Fibroblast of the aortic adventitia (primary cell): ENCODE measurements around the gene PODN. TPM values are rescaled to one million over a fixed set of nuclear protein-coding genes. Genes with fewer than 3 reads are reported as not detected.

Source experiments
- DNase-seq: peaks from one replicate; pipeline ENCODE4 v3.0.0-alpha.2; 2010; ENCODE audit warnings: low read depth
- H3K4me3 ChIP-seq: 2 replicates; pipeline ENCODE4 v1.5.1; 2011; ENCODE audit warnings: low read depth, mild to moderate bottlenecking, control low read depth, low read length, moderate library complexity
- total RNA-seq: library from RNA; depleted of rRNA; stranded (reverse); fragments of >200 nt; gene quantifications from 2 replicates; pipeline ENCODE4 v1.2.3, GENCODE V29; 2012; ENCODE audit warnings: low replicate concordance
- TF ChIP-seq, protein P1 (sequence below): IDR thresholded peaks from 2 replicates; pipeline ENCODE4 v1.5.1; 2011; ENCODE audit warnings: mild to moderate bottlenecking, low read length, control low read depth, inconsistent platforms; ENCODE audit not compliant: insufficient read depth

The PODN gene
- total RNA-seq, 1 donor, result 47.5 TPM

GRCh38 chr1:53107570-53108322 lies 45.7 kb downstream of the PODN start:
- TF ChIP-seq, protein P1, sequence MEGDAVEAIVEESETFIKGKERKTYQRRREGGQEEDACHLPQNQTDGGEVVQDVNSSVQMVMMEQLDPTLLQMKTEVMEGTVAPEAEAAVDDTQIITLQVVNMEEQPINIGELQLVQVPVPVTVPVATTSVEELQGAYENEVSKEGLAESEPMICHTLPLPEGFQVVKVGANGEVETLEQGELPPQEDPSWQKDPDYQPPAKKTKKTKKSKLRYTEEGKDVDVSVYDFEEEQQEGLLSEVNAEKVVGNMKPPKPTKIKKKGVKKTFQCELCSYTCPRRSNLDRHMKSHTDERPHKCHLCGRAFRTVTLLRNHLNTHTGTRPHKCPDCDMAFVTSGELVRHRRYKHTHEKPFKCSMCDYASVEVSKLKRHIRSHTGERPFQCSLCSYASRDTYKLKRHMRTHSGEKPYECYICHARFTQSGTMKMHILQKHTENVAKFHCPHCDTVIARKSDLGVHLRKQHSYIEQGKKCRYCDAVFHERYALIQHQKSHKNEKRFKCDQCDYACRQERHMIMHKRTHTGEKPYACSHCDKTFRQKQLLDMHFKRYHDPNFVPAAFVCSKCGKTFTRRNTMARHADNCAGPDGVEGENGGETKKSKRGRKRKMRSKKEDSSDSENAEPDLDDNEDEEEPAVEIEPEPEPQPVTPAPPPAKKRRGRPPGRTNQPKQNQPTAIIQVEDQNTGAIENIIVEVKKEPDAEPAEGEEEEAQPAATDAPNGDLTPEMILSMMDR, result no peak
- H3K4me3 ChIP-seq, result no peak overlapping the region
- peak; percentile 50 for DNase-seq

GRCh38 chr1:53108646-53109580 lies 46.9 kb downstream of the PODN start:
- peak; percentile 68 for DNase-seq

GRCh38 chr1:53110370-53111072 lies 48.5 kb downstream of the PODN start:
- peak; percentile 72 for DNase-seq
- H3K4me3 ChIP-seq, result no peak overlapping the region
- TF ChIP-seq, protein P1, result no peak

More at GRCh38 chr1:53108646-53109580, 46.9 kb downstream of the PODN start:
- no peak overlapping the region for H3K4me3 ChIP-seq
- TF ChIP-seq, protein P1, result no peak

DNA sequence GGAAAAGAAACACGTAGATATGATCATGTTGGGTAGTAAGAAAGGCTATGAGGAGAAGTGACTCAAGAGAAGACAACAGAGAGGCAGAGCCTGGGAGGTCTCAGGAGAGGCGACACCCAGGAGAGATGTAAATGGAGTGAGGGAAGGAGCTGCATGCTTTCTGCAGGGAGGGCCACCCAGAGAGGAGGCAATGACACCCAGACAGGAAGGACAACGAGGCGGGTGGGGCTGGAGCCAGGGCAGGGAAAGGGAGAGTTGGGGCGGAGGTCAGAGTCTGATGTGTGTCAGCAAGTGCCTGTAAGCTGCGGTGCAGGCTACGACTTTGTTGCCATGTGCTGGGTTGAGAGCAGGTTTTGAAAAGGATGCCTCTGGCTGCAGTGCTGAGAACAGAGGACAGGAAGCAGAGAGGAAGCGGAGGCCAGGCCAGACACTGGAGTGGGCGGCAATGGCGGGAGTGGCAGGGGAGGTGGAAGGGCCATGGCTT lies 49.1 kb downstream of the PODN start:
- DNase-seq, result no peak
- TF ChIP-seq, protein P1, result no peak
- no peak overlapping the region for H3K4me3 ChIP-seq

GRCh38 chr1:53111693-53112092 lies 49.7 kb downstream of the PODN start:
- no peak overlapping the region for H3K4me3 ChIP-seq
- DNase-seq, result no peak
- TF ChIP-seq, protein P1, result no peak

GRCh38 chr1:53112271-53112774 lies 50.3 kb downstream of the PODN start:
- TF ChIP-seq, protein P1, result no peak
- peak; percentile 97 for DNase-seq
- H3K4me3 ChIP-seq, result no peak overlapping the region
